Peyer's patch (tissue), 4 donors: Measurements from ENCODE around the gene STAMBP.

Source experiments
- POLR2A ChIP-seq, 2 donors: fragments of 450-650 bp; IDR thresholded peaks; one replicate each; pipeline ENCODE4 v1.5.1; 2017; ENCODE audit warnings: antibody characterized with exemption in 2 of 2, mild to moderate bottlenecking in 2 of 2, moderate library complexity in 2 of 2
- TF ChIP-seq, protein P1 (sequence below), 6 experiments: fragments of 450-650 bp in 4 of 6; fragments of 200-600 bp in 2 of 6; sonication (generic) in 1 of 6; IDR thresholded peaks; one replicate each; pipeline ENCODE4 v1.5.1; 2017 to 2019; ENCODE audit warnings: antibody characterized with exemption in 6 of 6, mild to moderate bottlenecking in 3 of 6, moderate library complexity in 1 of 6

DNA sequence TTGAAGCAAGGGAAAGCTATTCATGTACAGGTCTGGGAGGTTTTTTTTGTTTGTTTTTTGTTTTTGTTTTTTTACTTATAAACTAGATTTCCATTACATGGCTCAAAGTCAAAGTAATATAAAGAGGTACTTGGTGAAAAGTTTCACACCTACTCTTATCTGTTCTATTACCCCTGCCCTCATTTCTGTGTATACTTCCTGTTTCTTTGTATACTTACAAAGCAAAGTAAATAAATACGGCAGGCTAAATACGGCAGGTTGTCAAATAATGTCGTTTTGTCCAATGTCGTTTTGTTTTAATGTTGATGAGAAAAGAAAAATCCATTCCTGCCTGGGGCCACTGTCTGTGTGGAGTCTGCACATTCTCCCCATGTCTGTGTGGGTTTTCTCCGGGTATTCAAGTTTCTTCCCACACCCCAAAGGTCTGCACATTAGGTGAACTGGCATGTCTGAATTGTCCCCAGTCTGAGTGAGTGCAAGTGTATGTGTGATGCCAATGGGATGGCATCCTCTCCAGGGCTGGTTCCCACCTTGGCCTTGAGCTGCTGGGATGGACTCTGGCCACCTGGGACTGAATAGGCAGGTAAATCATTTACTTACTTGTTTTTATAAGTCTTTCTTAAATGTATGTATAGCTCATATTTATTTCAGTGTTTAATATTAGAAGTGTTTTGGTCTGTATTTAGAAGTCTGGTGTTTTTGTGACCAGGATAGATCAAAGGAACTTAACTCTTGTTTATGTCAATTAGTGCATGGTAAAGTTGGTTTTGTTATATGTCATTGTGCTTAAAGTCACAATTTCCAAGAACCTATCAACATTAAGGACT lies 13.4 kb downstream of the STAMBP start:
- TF ChIP-seq POLR2A (IDR thresholded peaks at IDR 0.05), result peak in 1 of 2 donors; percentile 45
- TF ChIP-seq, protein P1, sequence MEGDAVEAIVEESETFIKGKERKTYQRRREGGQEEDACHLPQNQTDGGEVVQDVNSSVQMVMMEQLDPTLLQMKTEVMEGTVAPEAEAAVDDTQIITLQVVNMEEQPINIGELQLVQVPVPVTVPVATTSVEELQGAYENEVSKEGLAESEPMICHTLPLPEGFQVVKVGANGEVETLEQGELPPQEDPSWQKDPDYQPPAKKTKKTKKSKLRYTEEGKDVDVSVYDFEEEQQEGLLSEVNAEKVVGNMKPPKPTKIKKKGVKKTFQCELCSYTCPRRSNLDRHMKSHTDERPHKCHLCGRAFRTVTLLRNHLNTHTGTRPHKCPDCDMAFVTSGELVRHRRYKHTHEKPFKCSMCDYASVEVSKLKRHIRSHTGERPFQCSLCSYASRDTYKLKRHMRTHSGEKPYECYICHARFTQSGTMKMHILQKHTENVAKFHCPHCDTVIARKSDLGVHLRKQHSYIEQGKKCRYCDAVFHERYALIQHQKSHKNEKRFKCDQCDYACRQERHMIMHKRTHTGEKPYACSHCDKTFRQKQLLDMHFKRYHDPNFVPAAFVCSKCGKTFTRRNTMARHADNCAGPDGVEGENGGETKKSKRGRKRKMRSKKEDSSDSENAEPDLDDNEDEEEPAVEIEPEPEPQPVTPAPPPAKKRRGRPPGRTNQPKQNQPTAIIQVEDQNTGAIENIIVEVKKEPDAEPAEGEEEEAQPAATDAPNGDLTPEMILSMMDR (IDR thresholded peaks at IDR 0.05), result no peak
